Measurements from ENCODE around the gene DRC3.

DRC3 gene

GRCh38 chr17:17981330-17981729, 8.7 kb downstream of the DRC3 start:
- H3K27ac ChIP-seq: no peak overlapping the region
- TF ChIP-seq ZFX (IDR thresholded peaks at IDR 0.05; ENCODE audit: borderline replicate concordance) (no peak), CTCF (IDR thresholded peaks at IDR 0.05) (no peak)

GRCh38 chr17:17982801-17983200, 10.1 kb downstream of the DRC3 start:
- no peak for TF ChIP-seq ZFX (IDR thresholded peaks at IDR 0.05; ENCODE audit: borderline replicate concordance)
- TF ChIP-seq CTCF (IDR thresholded peaks at IDR 0.05): no peak
- peak overlapping the region; percentile 81 for H3K27ac ChIP-seq

- TF ChIP-seq ZFX (IDR thresholded peaks at IDR 0.05; ENCODE audit: borderline replicate concordance) (no peak), CTCF (IDR thresholded peaks at IDR 0.05) (no peak)
- H3K27ac ChIP-seq: peak overlapping the region; percentile 81
Observed at GRCh38 chr17:17983376-17983775, 10.7 kb downstream of the DRC3 start.

GRCh38 chr17:17983776-17984175, 11.1 kb downstream of the DRC3 start:
- H3K27ac ChIP-seq: peak overlapping the region; percentile 81
- TF ChIP-seq ZFX (IDR thresholded peaks at IDR 0.05; ENCODE audit: borderline replicate concordance): no peak

- TF ChIP-seq CTCF (IDR thresholded peaks at IDR 0.05) (no peak), ZFX (IDR thresholded peaks at IDR 0.05; ENCODE audit: borderline replicate concordance) (no peak)
- no peak overlapping the region for H3K27ac ChIP-seq
Observed at GRCh38 chr17:17985153-17985552, 12.5 kb downstream of the DRC3 start.

GRCh38 chr17:17985555-17985954, 12.9 kb downstream of the DRC3 start:
- TF ChIP-seq CTCF (IDR thresholded peaks at IDR 0.05) (no peak), ZFX (IDR thresholded peaks at IDR 0.05; ENCODE audit: borderline replicate concordance) (no peak)
- H3K27ac ChIP-seq: no peak overlapping the region

GRCh38 chr17:17987187-17987896, 14.7 kb downstream of the DRC3 start:
- TF ChIP-seq ZFX (IDR thresholded peaks at IDR 0.05; ENCODE audit: borderline replicate concordance): no peak
- TF ChIP-seq CTCF (IDR thresholded peaks at IDR 0.05): no peak
- no peak overlapping the region for H3K27ac ChIP-seq

GRCh38 chr17:17987901-17988300, 15.2 kb downstream of the DRC3 start:
- TF ChIP-seq CTCF (IDR thresholded peaks at IDR 0.05) (no peak), ZFX (IDR thresholded peaks at IDR 0.05; ENCODE audit: borderline replicate concordance) (no peak)
- H3K27ac ChIP-seq: no peak overlapping the region
